ENCODE measurements around the gene CCDC148.

Gene CCDC148
- long read RNA-seq: 0 reads

GRCh38 chr2:158456309-158457066 is at the start of gene CCDC148, which contains the start of gene PKP4:
Gene CCDC148, minus strand, starts transcription at chr2:158456753. Its CDS starts 314 bp downstream, at chr2:158456439.
Gene PKP4, plus strand, starts transcription at chr2:158456952. Its CDS starts 76,233 bp downstream, at chr2:158533185.
- DNase-seq (ENCODE audit: low read depth in 1 of 2, low spot score in 1 of 2): peak; percentile 64 to 88
- Histone ChIP-seq H3K4me3 (replicated peaks; ENCODE audit: insufficient read depth, low read length) (peak within 1 kb of the TSS; percentile 89), H3K27me3 (ENCODE audit: insufficient read depth, poor library complexity, severe bottlenecking) (peaks cover 8% of the 10 kb centered on the region), H3K27ac (replicated peaks) (peak within 1 kb of the TSS; percentile 84)
- peak; percentile 32 for TF ChIP-seq POLR2AphosphoS5 (IDR thresholded peaks at IDR 0.05; ENCODE audit: low read depth)
- TF ChIP-seq SPI1 (IDR thresholded peaks at IDR 0.05; ENCODE audit: borderline replicate concordance, low read depth): no peak

- Histone ChIP-seq H3K27ac (replicated peaks) (no peak overlapping the region), H3K27me3 (ENCODE audit: insufficient read depth, poor library complexity, severe bottlenecking) (no peaks in the 10 kb centered on the region)
- TF ChIP-seq POLR2AphosphoS5 (IDR thresholded peaks at IDR 0.05; ENCODE audit: low read depth) (no peak), CTCF (IDR thresholded peaks at IDR 0.05; ENCODE audit: insufficient read depth, low read length) (no peak), SPI1 (IDR thresholded peaks at IDR 0.05; ENCODE audit: borderline replicate concordance, low read depth) (no peak), GABPA (IDR thresholded peaks at IDR 0.05; ENCODE audit: low read depth) (no peak), REST (IDR thresholded peaks at IDR 0.05; ENCODE audit: insufficient replicate concordance, low read depth) (no peak)
Measured at GRCh38 chr2:158505448-158505934, 48.9 kb upstream of the CCDC148 start.

GRCh38 chr2:158504088-158504487 is 47.5 kb upstream of the CCDC148 start:
- no peak for TF ChIP-seq POLR2AphosphoS5 (IDR thresholded peaks at IDR 0.05; ENCODE audit: low read depth)
- TF ChIP-seq GABPA (IDR thresholded peaks at IDR 0.05; ENCODE audit: low read depth): no peak
- no peak for TF ChIP-seq CTCF (IDR thresholded peaks at IDR 0.05; ENCODE audit: insufficient read depth, low read length)
- TF ChIP-seq REST (IDR thresholded peaks at IDR 0.05; ENCODE audit: insufficient replicate concordance, low read depth): no peak
- no peak overlapping the region for H3K27ac ChIP-seq (replicated peaks)
- H3K4me3 ChIP-seq (replicated peaks; ENCODE audit: insufficient read depth, low read length): no peak overlapping the region
- H3K27me3 ChIP-seq (ENCODE audit: insufficient read depth, poor library complexity, severe bottlenecking): no peaks in the 10 kb centered on the region
- DNase-seq (ENCODE audit: low read depth in 1 of 2, low spot score in 1 of 2): no peak

More at GRCh38 chr2:158505448-158505934, 48.9 kb upstream of the CCDC148 start:
- no peak for DNase-seq (ENCODE audit: low read depth in 1 of 2, low spot score in 1 of 2)
- H3K4me3 ChIP-seq (replicated peaks; ENCODE audit: insufficient read depth, low read length): no peak overlapping the region

- no peak overlapping the region for H3K27ac ChIP-seq (replicated peaks)
- DNase-seq (ENCODE audit: low read depth in 1 of 2, low spot score in 1 of 2): no peak
- TF ChIP-seq POLR2AphosphoS5 (IDR thresholded peaks at IDR 0.05; ENCODE audit: low read depth) (no peak), CTCF (IDR thresholded peaks at IDR 0.05; ENCODE audit: insufficient read depth, low read length) (no peak), REST (IDR thresholded peaks at IDR 0.05; ENCODE audit: insufficient replicate concordance, low read depth) (no peak), SPI1 (IDR thresholded peaks at IDR 0.05; ENCODE audit: borderline replicate concordance, low read depth) (no peak), GABPA (IDR thresholded peaks at IDR 0.05; ENCODE audit: low read depth) (no peak)
- H3K4me3 ChIP-seq (replicated peaks; ENCODE audit: insufficient read depth, low read length): no peak overlapping the region
- H3K27me3 ChIP-seq (ENCODE audit: insufficient read depth, poor library complexity, severe bottlenecking): no peaks in the 10 kb centered on the region
Measured at GRCh38 chr2:158502974-158503373, 46.4 kb upstream of the CCDC148 start.

All from HL-60 (cell line).